Activated CD4-positive, alpha-beta memory T cell treated with anti-CD3 and anti-CD28 coated beads for 36 hours (primary cell): ENCODE data around the gene PRKCI. TPM values are rescaled to one million over a fixed set of nuclear protein-coding genes. Genes with fewer than 3 reads are reported as not detected.
"Not testable (repeated sequence)": the region's sequence is repeated elsewhere in the genome, so short reads cannot be mapped to it uniquely, and the experiment has no call there.

Experiments
- CTCF ChIA-PET: fragments of 350-600 bp; sonication (Branson Sonifier 250); formaldehyde crosslinking; loops from one replicate; lab custom pipeline; 2021; ENCODE audit warnings: antibody characterized with exemption, inconsistent platforms; lab: Charles Lee
- POLR2A ChIA-PET: fragments of 350-600 bp; sonication (Branson Sonifier 250); formaldehyde crosslinking; loops from one replicate; lab custom pipeline; 2021; ENCODE audit warnings: antibody characterized with exemption; lab: Charles Lee
- DNase-seq: peaks from one replicate; pipeline ENCODE4 v3.0.0-alpha.2; 2020
- H3K27ac Mint-ChIP-seq: one replicate; pipeline ENCODE4 v1.8.0; 2021; ENCODE audit warnings: mixed read lengths
- H3K27me3 Mint-ChIP-seq: one replicate; pipeline ENCODE4 v1.8.0; 2021; ENCODE audit warnings: mixed read lengths
- H3K36me3 Mint-ChIP-seq: one replicate; pipeline ENCODE4 v1.8.0; 2021; ENCODE audit warnings: mixed read lengths
- H3K4me1 Mint-ChIP-seq: one replicate; pipeline ENCODE4 v1.8.0; 2021; ENCODE audit warnings: low read depth, mixed read lengths
- H3K4me3 Mint-ChIP-seq: one replicate; pipeline ENCODE4 v1.8.0; 2021; ENCODE audit warnings: mild to moderate bottlenecking, mixed read lengths
- H3K9me3 Mint-ChIP-seq: one replicate; pipeline ENCODE4 v1.8.0; 2021; ENCODE audit warnings: mixed read lengths
- intact Hi-C: fragments of 100-400 bp; cut with micrococcal nuclease; formaldehyde crosslinking; loops from one replicate; pipeline ENCODE4 v1.15.1; 2023
- total RNA-seq, 2 experiments: library from RNA; stranded (reverse); gene quantifications; one replicate each; pipeline ENCODE4 v1.2.3, GENCODE V29; 2021

Gene PRKCI
- total RNA-seq, 2 experiments from 2014 or later, result 27.0 to 27.6 TPM

- H3K27ac Mint-ChIP-seq, H3K36me3 Mint-ChIP-seq, H3K9me3 Mint-ChIP-seq, H3K4me3 Mint-ChIP-seq, H3K27me3 Mint-ChIP-seq, DNase-seq, H3K4me1 Mint-ChIP-seq, intact Hi-C loops: not testable (repeated sequence)
- ChIA-PET POLR2A (interaction anchor here (2.2 kb wide), 1 partner anchor 30 kb away, joined by 6 read pairs; the partner anchor contains the start of gene SKIL), CTCF (interaction anchor here (2.0 kb wide), 1 partner anchor 86 kb away, joined by 6 read pairs; no protein-coding TSS in a partner anchor)
Measured at GRCh38 chr3:170327868-170328548, 105.8 kb downstream of the PRKCI start.

DNA sequence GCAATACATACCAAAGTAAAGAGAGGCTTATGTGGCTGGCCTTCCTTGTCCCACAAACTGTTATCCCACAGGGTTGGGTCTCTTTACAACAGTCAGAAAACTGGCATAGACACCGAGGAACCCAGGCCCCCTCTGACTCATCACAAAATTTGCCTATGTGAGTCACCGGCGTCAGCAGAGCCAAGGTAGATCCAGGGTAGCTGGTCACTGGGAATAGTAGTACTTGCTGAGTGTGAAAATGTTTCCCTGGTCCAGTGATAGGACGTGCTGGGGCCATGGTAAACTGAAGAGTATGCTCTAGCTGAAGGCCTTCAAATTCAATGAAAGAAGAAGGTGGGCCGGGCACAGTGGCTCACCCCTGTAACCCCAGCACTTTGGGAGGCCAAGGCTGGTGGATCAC, 108.1 kb downstream of the PRKCI start:
- Mint-ChIP-seq H3K36me3 (no peaks in the 10 kb centered on the region), H3K27ac (no peak overlapping the region), H3K9me3 (peaks cover 4% of the 10 kb centered on the region), H3K4me3 (no peak overlapping the region), H3K4me1 (peaks cover 2% of the 10 kb centered on the region), H3K27me3 (no peaks in the 10 kb centered on the region)
- POLR2A ChIA-PET, result no interaction called here
- intact Hi-C loops, result no loop called here
- CTCF ChIA-PET, result no interaction called here
- peak; percentile 27 for DNase-seq

DNA sequence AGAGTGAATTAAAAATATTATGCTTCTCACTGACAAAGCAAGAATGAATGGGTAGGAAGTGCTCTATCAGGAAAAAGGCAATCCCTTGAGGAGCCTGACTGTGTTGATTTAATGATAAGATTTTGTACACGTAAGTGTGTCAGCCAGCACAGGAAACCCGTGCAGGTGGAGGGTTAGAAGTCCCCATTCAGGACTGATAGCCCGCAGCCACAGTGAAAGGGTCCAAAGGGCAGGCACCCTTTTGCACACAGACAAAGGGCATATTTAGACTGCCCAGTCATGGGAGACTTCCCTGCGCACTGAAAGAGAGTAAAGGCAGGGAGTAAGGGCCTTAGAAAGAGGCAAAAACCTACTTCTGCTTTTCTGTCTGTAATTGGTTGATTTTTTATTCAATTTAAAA, 108.9 kb downstream of the PRKCI start:
- Mint-ChIP-seq H3K4me3 (no peak overlapping the region), H3K27ac (no peak overlapping the region), H3K9me3 (peaks cover 4% of the 10 kb centered on the region), H3K4me1 (peaks cover 2% of the 10 kb centered on the region), H3K36me3 (no peaks in the 10 kb centered on the region), H3K27me3 (no peaks in the 10 kb centered on the region)
- POLR2A ChIA-PET, result no interaction called here
- intact Hi-C loops, result no loop called here
- DNase-seq, result no peak
- CTCF ChIA-PET, result no interaction called here

DNA sequence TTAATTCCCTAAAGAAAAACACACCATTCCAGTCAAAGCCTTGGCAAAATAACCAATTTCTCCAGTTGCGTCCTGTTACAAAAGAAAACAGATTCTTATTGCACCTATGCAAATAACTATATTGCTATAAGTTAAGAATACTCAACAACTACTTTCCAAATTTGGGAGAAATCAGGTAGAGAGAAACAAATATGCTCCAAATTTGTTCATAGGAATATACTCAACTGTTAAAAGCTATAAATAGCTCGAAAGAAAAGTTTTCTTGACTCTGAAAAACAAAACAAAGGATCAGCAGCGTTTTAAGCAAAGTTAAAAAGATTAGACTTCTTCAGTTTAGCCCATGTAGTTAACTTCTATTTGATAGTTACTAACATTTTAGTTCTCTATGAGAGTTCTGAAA, 115.2 kb downstream of the PRKCI start:
- Mint-ChIP-seq H3K36me3 (no peaks in the 10 kb centered on the region), H3K4me1 (peaks cover under 1% of the 10 kb centered on the region), H3K27ac (no peak overlapping the region), H3K4me3 (no peak overlapping the region), H3K27me3 (peaks cover 1% of the 10 kb centered on the region), H3K9me3 (peaks cover 13% of the 10 kb centered on the region)
- CTCF ChIA-PET, result no interaction called here
- POLR2A ChIA-PET, result no interaction called here
- DNase-seq, result no peak
- intact Hi-C loops, result no loop called here

- no peak overlapping the region for H3K4me3 Mint-ChIP-seq
- no peak overlapping the region for H3K27ac Mint-ChIP-seq
- DNase-seq, result no peak
- H3K27me3 Mint-ChIP-seq, result peaks cover 1% of the 10 kb centered on the region
- intact Hi-C loops, result no loop called here
- peaks cover 13% of the 10 kb centered on the region for H3K9me3 Mint-ChIP-seq
- ChIA-PET CTCF (interaction anchor here (0.6 to 0.7 kb wide), 2 partner anchors 10 to 473 kb away, joined by 3 read pairs; no protein-coding TSS in a partner anchor), POLR2A (no interaction called here)
- H3K4me1 Mint-ChIP-seq, result no peaks in the 10 kb centered on the region
- no peaks in the 10 kb centered on the region for H3K36me3 Mint-ChIP-seq
Measured at GRCh38 chr3:170338690-170339340, 116.6 kb downstream of the PRKCI start.

DNA sequence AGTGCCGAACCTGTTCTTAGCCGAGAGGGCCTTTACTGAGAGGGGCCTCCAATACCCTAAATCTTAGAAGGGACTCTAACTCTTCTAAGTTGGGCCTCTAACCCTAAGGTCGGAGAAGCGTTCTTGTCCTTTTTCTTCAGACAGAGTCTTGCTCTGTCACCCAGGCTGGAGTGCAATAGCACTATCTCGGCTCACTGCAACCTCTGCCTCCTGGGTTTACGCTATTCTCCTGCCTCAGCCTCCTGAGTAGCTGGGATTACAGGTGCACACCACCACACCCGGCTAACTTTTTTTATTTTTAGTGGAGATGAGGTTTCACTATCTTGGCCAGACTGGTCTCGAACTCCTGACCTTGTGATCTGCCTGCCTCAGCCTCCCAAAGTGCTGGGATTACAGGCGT, 120.0 kb downstream of the PRKCI start:
- H3K4me1 Mint-ChIP-seq, DNase-seq, H3K27me3 Mint-ChIP-seq, H3K4me3 Mint-ChIP-seq, POLR2A ChIA-PET, intact Hi-C loops, H3K36me3 Mint-ChIP-seq, CTCF ChIA-PET, H3K27ac Mint-ChIP-seq: not testable (repeated sequence)
- H3K9me3 Mint-ChIP-seq, result peaks cover 12% of the 10 kb centered on the region

GRCh38 chr3:170343859-170344258, 121.6 kb downstream of the PRKCI start:
- DNase-seq, POLR2A ChIA-PET, H3K4me3 Mint-ChIP-seq, H3K4me1 Mint-ChIP-seq, CTCF ChIA-PET, H3K9me3 Mint-ChIP-seq, H3K27ac Mint-ChIP-seq, intact Hi-C loops, H3K27me3 Mint-ChIP-seq, H3K36me3 Mint-ChIP-seq: not testable (repeated sequence)

- peaks cover 3% of the 10 kb centered on the region for H3K4me1 Mint-ChIP-seq
- H3K36me3 Mint-ChIP-seq, result no peaks in the 10 kb centered on the region
- no peak overlapping the region for H3K4me3 Mint-ChIP-seq
- ChIA-PET POLR2A (no interaction called here), CTCF (no interaction called here)
- peaks cover 1% of the 10 kb centered on the region for H3K27me3 Mint-ChIP-seq
- no peaks in the 10 kb centered on the region for H3K9me3 Mint-ChIP-seq
- no peak for DNase-seq
- intact Hi-C loops, result no loop called here
- H3K27ac Mint-ChIP-seq, result no peak overlapping the region
Measured at GRCh38 chr3:170344971-170345370, 122.7 kb downstream of the PRKCI start.

GRCh38 chr3:170346481-170347392, 124.5 kb downstream of the PRKCI start:
- ChIA-PET CTCF (no interaction called here), POLR2A (no interaction called here)
- no peak for DNase-seq
- Mint-ChIP-seq H3K36me3 (no peaks in the 10 kb centered on the region), H3K27ac (no peak overlapping the region), H3K9me3 (no peaks in the 10 kb centered on the region), H3K4me1 (peaks cover 3% of the 10 kb centered on the region), H3K4me3 (no peak overlapping the region), H3K27me3 (peaks cover 1% of the 10 kb centered on the region)
- intact Hi-C loops, result no loop called here

DNA sequence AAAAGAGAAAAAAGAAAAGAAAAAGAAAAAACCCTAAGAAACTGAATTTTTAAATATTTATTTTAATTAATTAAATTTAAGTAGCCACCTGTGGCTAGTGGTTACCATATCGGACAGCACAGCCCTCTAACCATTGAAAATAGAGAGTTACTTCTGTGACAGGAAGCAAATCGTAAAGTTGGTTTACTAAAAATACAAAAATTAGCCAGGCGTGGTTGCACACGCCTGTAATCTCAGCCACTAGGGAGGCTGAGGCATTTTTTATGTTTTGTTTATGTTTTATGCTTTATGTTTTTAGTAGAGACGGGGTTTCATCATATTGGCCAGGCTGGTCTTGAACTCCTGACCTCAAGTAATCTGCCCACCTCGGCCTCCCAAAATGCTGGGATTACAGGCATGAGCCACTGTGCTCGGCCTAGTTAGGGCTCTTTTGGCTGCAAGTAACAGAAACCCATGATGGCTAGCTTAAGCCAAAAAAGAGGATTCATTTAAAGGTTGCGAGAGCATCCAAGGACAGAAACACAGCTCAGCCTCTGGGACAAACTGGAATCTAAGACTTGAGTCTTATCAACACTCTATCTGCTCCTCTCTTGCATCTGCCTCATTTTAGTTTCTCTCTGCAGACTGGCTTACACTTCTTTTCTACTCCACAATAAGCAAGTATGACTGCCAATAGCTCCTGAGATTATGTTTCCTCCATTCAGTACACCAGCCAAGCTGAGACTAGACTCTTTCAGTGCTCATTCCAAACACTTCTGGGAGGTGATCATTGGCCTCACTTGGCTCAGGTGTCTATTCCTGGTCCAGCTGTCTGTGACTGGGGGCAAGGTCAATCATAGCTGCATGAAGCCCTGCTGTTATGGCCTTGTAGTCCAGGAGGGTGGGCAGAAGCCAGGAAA, 128.5 kb downstream of the PRKCI start:
- no peak for DNase-seq
- H3K9me3 Mint-ChIP-seq, result no peaks in the 10 kb centered on the region
- H3K4me1 Mint-ChIP-seq, result peaks cover 7% of the 10 kb centered on the region
- no peaks in the 10 kb centered on the region for H3K36me3 Mint-ChIP-seq
- ChIA-PET CTCF (no interaction called here), POLR2A (no interaction called here)
- H3K27ac Mint-ChIP-seq, result no peak overlapping the region
- no peaks in the 10 kb centered on the region for H3K27me3 Mint-ChIP-seq
- intact Hi-C loops, result no loop called here
- no peak overlapping the region for H3K4me3 Mint-ChIP-seq

- intact Hi-C loops, result no loop called here
- H3K27ac Mint-ChIP-seq, result no peak overlapping the region
- no peaks in the 10 kb centered on the region for H3K9me3 Mint-ChIP-seq
- DNase-seq, result no peak
- H3K36me3 Mint-ChIP-seq, result no peaks in the 10 kb centered on the region
- CTCF ChIA-PET, result interaction anchor here (0.6 to 1.0 kb wide), 2 partner anchors 43 to 210 kb away, joined by 3 read pairs; no protein-coding TSS in a partner anchor
- H3K4me1 Mint-ChIP-seq, result peaks cover 15% of the 10 kb centered on the region
- no peaks in the 10 kb centered on the region for H3K27me3 Mint-ChIP-seq
- POLR2A ChIA-PET, result interaction anchor here (0.6 kb wide), 1 partner anchor 32 kb away, joined by 4 read pairs; no protein-coding TSS in a partner anchor
- H3K4me3 Mint-ChIP-seq, result no peak overlapping the region
Measured at GRCh38 chr3:170352936-170353335, 130.7 kb downstream of the PRKCI start.
